ENCODE measurements around the gene COL6A3.

Gene COL6A3

DNA sequence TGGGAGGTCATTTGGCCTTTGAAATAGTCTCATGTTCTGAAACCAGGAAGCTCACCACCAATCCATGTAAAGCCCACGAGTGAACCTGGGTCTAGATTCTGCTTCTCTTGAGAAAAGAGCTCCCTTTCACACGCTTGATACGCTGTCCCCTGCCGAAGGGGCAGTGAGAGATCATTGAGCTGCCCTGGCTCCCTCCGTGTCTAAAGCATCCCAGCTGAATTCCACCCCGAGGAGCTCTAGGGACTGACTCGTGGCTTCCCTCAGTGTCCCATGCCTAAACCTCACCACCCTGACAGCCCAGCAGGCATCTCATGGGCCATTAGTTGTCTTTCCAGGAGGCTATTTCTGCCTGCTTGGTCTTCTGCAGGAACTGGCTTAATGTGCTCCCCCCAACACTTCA is 68.6 kb downstream of the COL6A3 start:
- Histone ChIP-seq H3K4me3 (ENCODE audit: low read depth in 1 of 2, low read length in 1 of 2) (no peak overlapping the region), H3K27ac (no peak overlapping the region), H3K27me3 (peaks cover 26% of the 10 kb centered on the region), H3K9me3 (no peaks in the 10 kb centered on the region), H3K36me3 (no peaks in the 10 kb centered on the region), H3K4me1 (ENCODE audit: control insufficient read depth in 1 of 2, insufficient read depth in 1 of 2, low read depth in 1 of 2, low read length in 1 of 2) (peaks cover 19% of the 10 kb centered on the region in 2 experiments)
- TF ChIP-seq, protein P1, sequence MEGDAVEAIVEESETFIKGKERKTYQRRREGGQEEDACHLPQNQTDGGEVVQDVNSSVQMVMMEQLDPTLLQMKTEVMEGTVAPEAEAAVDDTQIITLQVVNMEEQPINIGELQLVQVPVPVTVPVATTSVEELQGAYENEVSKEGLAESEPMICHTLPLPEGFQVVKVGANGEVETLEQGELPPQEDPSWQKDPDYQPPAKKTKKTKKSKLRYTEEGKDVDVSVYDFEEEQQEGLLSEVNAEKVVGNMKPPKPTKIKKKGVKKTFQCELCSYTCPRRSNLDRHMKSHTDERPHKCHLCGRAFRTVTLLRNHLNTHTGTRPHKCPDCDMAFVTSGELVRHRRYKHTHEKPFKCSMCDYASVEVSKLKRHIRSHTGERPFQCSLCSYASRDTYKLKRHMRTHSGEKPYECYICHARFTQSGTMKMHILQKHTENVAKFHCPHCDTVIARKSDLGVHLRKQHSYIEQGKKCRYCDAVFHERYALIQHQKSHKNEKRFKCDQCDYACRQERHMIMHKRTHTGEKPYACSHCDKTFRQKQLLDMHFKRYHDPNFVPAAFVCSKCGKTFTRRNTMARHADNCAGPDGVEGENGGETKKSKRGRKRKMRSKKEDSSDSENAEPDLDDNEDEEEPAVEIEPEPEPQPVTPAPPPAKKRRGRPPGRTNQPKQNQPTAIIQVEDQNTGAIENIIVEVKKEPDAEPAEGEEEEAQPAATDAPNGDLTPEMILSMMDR (IDR thresholded peaks at IDR 0.05): no peak

DNA sequence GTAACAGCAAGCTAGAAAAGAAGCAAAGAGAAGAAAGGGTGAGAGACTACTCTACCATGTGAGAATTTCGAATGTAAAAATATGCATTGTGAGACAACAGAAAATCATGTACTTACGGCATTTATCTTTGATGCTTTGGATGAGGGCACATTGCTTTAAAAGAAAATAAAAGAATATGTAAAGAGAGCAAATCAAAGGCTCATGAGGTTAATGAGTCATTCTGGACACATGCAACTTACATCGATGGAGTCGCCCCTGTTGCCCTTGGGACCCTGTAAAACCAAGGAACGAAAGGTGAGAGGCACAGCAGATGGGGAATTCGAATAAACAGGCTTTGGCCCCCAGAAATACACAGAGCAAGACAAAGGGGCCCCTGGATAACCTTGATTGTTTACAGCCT is 69.0 kb downstream of the COL6A3 start:
- H3K4me3 ChIP-seq (ENCODE audit: low read depth in 1 of 2, low read length in 1 of 2): no peak overlapping the region
- no peak overlapping the region for H3K27ac ChIP-seq
- peaks cover 22% of the 10 kb centered on the region for H3K27me3 ChIP-seq
- TF ChIP-seq, protein P1 (IDR thresholded peaks at IDR 0.05): no peak
- H3K36me3 ChIP-seq: no peaks in the 10 kb centered on the region
- H3K9me3 ChIP-seq: no peaks in the 10 kb centered on the region
- peaks cover 19% of the 10 kb centered on the region in 2 experiments for H3K4me1 ChIP-seq (ENCODE audit: control insufficient read depth in 1 of 2, insufficient read depth in 1 of 2, low read depth in 1 of 2, low read length in 1 of 2)

DNA sequence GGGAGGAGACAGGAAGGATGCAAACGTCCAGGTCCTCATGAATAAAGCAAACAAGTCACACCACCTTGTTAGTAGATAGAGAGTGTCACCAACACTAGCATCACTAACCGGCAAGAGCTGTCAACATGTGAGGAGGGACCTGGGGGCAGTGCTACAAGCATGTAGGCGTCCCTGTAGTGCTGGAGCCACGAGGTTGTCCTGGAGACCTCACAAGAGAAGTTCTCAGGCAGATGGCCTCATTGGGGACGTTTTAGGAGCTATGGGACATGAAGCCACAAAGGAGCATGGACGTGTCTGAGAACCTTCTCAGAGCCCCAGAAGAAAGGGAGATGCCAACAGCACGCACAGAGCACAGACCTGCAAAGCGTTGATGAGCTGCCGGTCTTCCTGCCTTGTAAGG is 70.0 kb downstream of the COL6A3 start:
- no peaks in the 10 kb centered on the region for H3K36me3 ChIP-seq

DNA sequence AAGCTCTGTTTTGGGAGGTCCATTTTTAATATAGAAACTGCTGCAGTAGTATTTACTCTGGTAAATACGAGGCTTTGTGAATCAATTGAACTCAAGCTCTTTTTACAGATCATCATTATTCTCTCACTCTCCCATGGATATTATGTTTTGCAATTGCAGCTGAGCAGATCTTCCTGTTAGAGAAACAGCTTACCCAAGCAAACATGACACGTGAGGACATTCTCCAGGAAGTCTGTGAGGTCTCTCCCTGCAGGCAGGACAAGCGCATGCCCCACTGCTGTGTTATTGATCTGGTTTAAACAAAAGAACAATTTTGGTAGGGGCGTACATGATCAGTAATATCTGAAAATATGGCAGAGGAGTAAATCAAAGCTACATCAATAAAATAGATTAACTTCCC is 72.1 kb downstream of the COL6A3 start:
- Histone ChIP-seq H3K9me3 (no peaks in the 10 kb centered on the region), H3K4me3 (ENCODE audit: low read depth in 1 of 2, low read length in 1 of 2) (no peak overlapping the region), H3K27me3 (peaks cover 8% of the 10 kb centered on the region), H3K36me3 (no peaks in the 10 kb centered on the region), H3K27ac (no peak overlapping the region), H3K4me1 (ENCODE audit: control insufficient read depth in 1 of 2, insufficient read depth in 1 of 2, low read depth in 1 of 2, low read length in 1 of 2) (peaks cover 19% of the 10 kb centered on the region in 2 experiments)
- TF ChIP-seq, protein P1 (IDR thresholded peaks at IDR 0.05): no peak

More for the DNA sequence above, 70.0 kb downstream of the COL6A3 start:
- Histone ChIP-seq H3K9me3 (no peaks in the 10 kb centered on the region), H3K27ac (no peak overlapping the region), H3K27me3 (peaks cover 15% of the 10 kb centered on the region), H3K4me1 (ENCODE audit: control insufficient read depth in 1 of 2, insufficient read depth in 1 of 2, low read depth in 1 of 2, low read length in 1 of 2) (peaks cover 19% of the 10 kb centered on the region in 2 experiments), H3K4me3 (ENCODE audit: low read depth in 1 of 2, low read length in 1 of 2) (no peak overlapping the region)
- TF ChIP-seq, protein P1 (IDR thresholded peaks at IDR 0.05): no peak

DNA sequence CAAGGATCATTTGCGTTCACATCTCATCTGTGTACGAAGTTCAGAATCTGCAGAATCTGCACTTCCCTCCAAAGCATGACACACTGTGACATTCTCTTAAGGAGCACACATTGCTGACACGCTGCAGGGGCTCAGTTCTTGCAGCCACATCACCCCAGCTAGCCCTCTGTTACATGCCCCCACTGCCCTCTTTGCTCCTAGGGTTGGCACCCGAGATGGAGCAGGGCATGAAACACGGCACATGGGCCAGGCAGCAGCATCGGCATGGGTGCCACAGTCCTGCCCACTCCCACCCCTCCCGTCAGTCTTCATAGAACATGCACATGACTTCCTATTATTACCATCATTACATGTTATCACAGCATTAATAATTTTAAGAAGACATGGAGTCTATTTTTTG is 76.4 kb downstream of the COL6A3 start:
- Histone ChIP-seq H3K4me1 (ENCODE audit: control insufficient read depth in 1 of 2, insufficient read depth in 1 of 2, low read depth in 1 of 2, low read length in 1 of 2) (peaks cover 10 to 16% of the 10 kb centered on the region in 2 experiments), H3K4me3 (ENCODE audit: low read depth in 1 of 2, low read length in 1 of 2) (no peak overlapping the region), H3K36me3 (no peaks in the 10 kb centered on the region), H3K27ac (no peak overlapping the region), H3K9me3 (no peaks in the 10 kb centered on the region), H3K27me3 (no peaks in the 10 kb centered on the region)
- TF ChIP-seq, protein P1 (IDR thresholded peaks at IDR 0.05): no peak

DNA sequence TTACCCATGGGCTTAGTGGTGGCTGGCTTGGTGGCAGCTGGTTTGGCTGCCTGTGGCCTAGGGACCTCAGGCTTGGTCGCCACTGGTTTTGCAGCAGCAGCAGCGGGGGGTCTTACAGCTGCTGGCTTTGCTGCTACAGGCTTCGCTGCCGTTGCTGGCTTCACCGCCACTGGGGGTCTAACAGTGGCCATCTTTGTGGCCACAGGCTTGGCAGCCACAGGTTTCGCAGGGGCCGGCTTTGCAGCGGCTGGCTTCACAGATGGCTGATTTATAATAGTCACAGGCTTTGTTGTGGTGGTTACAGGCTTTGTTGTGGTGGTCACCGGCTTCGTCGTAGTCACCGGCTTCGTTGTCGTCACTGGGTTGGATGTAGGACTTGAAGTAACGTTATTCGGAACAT is 77.8 kb downstream of the COL6A3 start:
- no peak overlapping the region for H3K27ac ChIP-seq
- H3K9me3 ChIP-seq: no peaks in the 10 kb centered on the region
- H3K27me3 ChIP-seq: no peaks in the 10 kb centered on the region
- H3K4me1 ChIP-seq (ENCODE audit: control insufficient read depth in 1 of 2, insufficient read depth in 1 of 2, low read depth in 1 of 2, low read length in 1 of 2): peaks cover 0 to 1% of the 10 kb centered on the region in 2 experiments
- no peak overlapping the region for H3K4me3 ChIP-seq (ENCODE audit: low read depth in 1 of 2, low read length in 1 of 2)
- no peaks in the 10 kb centered on the region for H3K36me3 ChIP-seq
- TF ChIP-seq, protein P1 (IDR thresholded peaks at IDR 0.05): no peak

All from neutrophil (primary cell).